Inflammatory macrophage treated with lipopolysaccharide for 4 hours (primary cell): ENCODE results near the gene AHRR.

ENCODE experiments used
- DNase-seq: peaks from one replicate; pipeline ENCODE4 v3.0.0-alpha.2; 2020

Gene AHRR

DNA sequence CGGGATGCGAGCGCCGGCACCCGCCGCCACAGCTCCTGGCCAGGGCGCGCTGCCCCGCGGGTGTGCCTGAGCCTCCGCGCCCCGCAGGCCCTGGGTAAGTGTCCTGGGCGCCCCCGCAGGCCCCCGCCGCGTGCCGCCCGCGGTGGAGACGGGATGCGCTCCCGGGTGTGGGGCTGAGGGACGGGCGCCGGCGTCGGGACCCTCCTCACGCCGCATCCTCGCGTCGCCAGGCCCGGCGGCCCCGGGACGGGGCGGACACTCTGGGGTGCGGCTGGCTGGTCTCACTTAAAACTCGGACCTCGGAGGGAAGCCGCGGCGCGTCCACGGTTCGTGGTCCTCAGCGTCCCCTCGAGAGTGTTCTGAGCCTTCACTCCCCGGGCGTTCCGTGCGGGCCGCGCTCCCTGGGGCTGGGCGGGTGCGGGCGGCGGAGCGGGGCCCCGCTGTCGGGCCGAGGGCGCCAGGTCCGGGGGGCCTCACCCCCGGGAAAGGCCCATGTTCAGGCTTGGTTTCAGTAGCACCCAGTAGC lies 275 bp downstream of the AHRR start:
- DNase-seq: no peak

DNA sequence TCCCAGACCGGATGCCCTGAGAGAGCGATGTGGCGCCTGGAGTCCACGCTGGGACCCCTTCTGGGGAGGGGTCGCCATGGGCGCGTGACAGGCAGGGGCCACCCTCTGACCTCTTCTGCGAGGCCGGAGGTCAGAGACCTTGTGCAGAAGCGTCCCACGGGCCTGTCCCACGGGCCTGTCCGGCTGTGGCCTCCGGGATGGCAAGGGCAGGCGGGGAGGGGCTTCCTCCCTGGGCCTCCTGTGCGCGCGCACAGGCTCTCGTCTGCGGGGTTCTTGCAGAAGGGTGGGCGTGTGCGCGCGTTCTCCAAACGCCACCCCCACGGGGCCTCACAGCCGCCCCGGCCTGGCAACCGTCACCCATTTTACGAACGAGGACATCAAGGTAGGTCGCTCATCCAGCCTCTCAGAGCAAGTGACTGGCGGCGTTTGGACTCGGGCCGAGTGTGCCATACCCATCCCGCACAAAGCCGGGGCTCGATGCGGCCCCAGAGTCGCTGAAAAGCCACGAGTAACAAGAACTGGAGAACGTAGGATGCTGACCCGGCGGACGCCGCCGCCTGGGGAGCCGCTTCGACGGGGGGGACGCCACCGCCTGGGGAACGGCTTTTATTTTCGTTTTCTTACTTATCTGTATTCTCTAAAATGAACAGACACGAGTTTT lies 897 bp downstream of the AHRR start:
- no peak for DNase-seq

DNA sequence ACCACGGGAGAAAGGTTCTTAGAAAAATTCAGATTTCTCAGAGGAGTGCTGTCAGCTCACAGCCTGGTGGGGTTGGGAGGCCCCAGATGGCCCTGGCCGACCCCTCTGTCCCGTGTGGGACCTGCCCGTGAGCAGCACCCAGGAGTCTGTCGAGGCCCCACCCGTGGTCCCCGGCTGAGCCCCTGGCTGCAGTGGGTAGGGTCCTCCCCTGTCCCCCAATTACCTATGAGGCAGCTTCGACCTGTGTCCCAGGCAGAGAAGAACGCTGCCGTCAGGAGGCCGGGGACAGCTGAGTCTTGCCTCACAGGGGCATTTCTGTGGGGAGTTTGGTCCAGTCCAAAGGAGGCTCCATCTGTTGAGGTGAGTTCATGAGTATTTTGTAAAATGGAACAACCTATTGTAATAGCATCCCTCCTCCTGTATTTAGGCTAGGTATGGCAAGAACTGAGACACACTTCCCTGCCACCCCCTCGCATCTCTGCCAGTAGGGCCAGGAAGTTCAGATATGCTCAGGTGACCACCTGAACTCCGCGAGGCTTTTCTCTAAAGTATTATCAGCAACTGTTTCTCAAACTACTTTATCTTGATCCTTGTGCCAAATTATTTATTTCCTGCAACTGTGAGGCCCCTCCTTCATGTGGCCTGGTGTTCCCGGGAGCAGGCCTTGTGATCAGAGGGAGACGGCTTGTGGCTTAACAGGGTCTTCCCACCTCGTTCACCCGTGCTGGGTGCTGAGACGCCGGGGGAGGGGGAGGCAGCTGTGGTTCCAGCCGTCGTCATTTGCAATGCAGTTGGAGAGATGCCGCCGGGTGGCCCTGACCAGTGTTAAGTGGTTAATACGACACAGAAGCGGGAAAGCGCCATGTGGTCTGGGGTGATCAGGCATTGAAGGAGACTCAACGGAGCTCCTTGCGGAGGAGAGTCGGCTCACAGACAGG lies 1.7 kb downstream of the AHRR start:
- DNase-seq: no peak

DNA sequence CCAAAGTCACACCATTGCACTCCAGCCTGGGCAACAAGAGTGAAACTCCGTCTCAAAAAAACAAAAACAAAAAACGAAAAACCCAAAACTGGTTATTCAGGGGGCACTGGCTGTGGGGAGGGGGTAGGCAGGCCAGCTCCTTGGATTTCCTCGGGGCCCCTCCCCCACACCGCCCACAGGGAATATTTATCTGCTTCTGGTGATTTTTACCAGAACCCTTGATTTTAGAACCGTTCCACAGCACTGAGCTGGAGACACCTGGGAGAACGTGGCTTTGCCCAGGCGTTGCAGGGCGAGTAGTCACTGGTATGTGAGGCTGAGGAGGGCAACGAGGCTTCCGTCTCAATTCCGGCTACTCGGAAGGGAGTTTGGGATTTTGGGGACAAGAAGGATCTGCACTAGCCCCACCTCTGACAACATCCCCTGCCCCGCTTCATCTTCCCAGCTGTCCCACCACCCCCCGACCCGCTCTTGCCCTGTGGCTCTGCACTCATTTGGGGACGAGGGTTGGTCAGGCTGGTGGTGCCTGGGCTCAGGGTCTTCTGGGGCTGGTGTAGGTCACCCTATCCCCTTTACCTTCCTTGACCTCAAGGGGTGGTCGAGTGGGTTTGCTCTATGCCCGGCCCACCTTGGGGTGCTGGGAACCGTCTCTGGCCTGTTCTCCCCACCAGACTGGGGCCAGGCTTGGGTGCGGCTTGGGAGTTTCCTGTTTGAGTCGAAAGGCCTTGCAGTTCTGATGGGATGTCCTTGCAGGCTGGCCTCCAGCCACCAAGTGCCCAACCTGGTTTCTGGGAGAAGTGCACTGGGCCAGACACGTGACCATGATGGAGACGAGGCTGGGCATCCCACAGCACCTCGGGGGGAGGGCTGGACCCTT lies 3.5 kb downstream of the AHRR start:
- DNase-seq: no peak

DNA sequence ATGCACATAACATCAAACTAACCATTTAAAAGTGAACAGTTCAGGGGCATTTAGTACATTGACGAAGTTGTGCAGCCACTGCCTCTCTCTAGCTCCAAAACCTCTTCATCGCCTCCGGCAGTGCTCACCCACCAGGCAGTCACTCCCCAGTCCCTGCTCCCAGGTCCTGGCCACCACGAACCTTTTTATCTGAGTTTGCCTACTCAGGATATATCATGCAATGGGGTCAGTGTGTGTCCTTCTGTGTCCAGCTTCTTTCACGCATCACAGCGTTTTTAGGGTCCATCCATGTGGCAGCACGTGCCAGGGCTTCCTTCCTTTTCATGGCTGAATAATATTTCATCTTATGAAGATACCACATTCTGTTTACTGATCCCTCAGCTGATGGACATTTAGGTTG lies 4.6 kb downstream of the AHRR start:
- no peak for DNase-seq

DNA sequence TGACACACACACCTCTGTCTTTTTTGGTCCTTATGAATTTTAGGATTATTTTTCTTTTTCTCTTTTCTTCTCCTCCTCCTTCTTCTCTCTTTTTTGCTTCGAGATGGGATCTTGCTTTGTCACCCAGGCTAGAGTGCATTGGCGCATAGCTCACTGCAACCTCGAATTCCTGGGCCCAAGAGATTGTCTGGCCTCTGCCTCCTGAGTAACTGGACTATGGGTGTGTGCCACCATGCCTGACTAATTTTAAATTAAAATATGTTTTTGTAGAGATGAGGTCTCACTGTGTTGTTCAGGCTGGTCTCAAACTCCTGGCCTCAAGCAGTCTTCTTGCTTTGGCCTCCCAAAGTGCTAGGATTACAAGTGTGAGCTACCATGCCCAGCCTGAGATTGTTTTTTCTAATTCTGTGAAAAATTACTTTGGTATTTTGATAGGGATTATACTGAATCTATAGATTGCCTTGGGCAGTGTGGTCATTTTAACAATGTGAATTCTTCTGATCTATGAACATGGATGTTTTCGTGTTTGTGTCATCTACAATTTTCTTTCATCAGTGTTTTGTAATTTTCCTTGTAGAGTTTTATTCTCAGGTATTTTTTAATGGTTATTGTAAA lies 7.7 kb downstream of the AHRR start:
- DNase-seq: no peak

DNA sequence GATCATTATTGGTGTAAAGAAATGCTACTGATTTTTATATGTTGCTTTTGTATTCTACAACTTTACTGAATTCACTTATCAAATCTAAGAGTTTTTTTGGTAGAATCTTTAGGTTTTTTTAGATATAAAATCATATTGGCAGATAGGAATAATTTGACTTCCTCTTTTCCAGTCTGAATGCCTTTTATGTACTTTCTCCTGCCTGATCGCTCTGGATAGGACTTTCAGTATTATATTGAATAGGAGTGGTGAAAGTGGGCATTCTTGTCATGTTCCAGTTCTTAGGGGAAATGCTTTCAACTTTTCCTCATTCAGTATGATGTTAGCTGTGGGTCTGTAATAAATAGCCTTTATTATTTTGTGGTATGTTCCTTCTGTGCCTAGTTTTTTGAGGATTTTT lies 8.3 kb downstream of the AHRR start:
- no peak for DNase-seq

DNA sequence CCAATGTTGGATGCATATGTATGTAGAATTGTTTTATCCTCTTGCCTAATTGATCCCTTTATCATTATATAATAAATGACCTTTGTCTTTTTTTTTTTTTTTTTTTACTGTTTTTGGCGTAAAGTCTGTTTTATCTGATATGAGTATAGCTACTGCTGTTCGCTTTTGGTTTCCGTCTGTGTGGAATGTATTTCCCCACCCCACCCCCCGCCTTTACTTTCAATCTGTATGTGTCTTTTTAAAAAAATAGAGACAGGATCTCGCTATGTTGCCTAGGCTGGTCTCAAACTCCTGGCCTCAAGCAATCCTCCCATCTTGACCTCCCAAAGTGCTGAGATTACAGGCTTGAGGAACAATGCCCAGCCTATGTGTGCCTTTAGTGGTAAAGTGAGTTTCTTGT lies 11.3 kb downstream of the AHRR start:
- DNase-seq: peak; percentile 33

DNA sequence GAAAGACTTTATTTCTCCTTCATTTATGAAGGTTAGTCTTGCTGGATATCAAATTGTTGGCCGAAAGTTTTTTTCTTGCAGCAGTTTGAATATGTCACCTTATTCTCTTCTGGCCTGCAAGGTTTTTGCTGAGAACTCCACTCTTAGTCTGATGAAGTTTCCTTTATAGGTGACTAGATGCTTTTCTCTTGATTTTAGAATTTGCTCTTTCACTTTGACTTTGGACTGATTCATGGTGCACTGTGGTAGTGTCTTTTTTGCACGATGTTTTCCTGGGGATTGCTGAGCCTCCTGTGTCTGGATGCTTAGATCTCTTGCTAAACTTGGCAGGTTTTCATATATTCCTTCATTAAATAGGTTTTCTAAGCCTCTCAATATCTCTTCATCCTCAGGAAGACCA lies 12.4 kb downstream of the AHRR start:
- no peak for DNase-seq

DNA sequence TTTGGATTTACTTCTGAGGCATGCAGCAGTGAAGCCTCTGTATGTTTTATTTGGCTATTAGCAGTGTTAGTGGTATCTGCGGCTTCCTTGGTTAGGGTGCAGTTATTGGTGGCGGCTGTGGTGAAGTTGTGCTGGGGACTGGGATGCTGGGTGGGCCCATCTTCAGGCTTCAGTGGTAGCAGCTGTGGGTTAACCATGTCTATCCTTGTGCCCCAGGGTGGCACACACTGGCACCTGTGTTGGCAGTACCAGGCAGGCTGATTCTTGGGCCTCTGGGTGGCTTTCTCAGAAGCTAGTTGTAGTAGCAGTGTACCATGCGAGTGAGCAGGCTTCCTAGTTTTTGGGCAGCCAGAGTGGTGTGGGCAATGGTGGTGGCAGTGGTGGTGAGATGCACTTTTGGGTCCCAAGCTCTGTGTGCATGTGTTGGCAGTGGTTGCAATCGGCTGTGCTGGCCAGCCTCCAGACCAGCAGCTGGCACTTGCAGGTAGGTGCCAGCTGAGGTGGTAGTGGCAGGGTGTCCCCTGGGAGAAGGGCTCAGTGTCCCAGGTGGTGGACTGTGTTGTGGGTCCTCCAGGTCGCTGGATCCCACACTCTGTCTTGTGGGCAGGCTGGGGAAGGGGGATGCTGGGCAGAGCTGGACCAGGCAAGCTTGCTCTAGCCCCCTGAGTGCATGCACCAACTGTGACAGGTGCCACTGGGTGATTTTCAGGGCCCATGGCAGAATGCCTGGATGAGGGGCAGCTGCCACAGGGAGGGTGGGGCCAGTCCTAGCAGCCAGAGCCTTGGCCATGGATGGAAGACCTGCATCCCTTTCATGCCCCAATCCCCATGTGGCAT lies 13.6 kb downstream of the AHRR start:
- no peak for DNase-seq

DNA sequence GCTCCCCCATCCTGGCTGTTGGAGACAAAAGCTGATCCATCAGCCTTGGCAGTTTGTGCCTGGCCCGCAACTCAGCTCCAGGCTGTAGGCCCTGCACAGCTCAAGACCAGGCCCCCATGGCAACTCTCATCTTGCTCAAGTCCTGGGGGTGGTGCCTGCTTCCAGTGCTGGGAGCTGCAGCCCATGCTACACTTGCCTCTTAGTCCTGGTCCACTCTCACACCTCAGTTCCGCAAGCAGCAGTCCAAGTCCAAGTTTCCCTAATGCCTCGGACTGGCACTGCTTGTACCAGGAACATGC lies 14.2 kb downstream of the AHRR start:
- DNase-seq: no peak

DNA sequence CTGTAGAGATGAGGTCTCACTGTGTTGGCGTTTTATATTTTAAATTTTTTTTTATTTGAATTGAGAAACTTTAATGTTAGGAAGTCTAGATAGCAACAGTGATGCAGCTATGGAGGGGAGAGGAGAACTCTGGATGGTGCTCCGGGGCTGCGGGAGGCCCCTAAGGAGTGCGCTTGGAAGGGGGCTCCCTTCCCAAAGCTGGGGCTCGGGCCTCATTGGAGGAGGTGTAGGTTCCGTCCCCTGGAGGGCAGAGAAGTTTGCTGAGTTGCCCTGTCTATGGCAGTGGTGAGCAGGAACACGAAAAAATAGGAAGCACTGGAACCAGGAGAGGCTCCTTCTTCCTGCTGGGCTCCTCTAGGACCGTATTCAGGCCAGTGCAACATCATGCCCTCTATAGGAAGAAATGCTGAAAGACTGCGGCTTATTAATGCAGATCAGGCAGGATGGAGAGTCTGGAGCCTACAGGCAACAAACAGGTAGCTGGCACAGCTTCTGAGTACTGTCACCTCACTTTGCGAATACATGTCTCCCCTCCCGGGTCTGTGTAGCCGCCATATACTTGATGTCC lies 16.1 kb downstream of the AHRR start:
- DNase-seq: no peak

DNA sequence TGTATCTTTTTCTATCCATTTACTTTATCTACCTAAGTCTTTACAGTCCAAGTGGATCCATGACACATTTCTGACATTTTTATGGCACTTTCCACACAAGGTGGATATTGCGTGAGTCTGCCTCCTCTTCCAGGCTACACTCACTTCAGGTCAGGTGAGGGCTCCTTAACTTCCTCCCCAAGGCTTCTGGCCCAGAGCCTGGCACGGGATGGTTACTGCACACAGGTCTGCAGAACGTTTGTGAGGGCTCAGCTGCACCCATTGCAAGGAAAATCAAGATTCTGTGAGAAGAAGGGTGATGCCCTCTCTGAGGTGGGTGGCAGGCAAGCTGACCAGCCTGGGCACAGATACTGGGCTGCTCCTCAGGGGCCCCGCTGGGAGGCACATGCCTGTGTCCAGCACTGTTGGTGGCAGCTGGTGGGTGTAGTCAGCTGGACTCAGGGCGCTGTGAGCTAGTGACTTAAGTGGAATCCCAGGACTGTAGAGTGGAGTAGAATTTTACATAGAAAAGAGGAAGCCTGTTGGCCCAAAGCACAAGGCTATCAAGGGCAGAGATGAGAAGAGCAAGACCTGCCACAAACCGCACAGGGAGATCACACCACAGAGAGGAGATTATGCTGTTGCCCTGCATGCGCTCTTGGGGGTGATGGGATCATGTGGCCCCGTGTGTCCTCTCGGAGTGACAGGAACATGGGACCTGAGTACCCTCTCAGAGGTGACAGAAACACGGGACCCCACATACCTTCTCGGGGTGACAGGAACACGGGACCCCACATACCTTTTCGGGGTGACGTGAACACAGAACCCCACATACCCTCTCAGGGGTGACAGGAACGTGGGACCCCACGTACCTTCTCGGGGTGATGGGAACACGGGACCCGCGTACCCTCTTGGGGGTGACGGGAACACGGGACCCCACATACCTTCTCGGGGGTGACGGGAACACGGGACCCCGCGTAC lies 21.3 kb downstream of the AHRR start:
- peak; percentile 29 for DNase-seq

DNA sequence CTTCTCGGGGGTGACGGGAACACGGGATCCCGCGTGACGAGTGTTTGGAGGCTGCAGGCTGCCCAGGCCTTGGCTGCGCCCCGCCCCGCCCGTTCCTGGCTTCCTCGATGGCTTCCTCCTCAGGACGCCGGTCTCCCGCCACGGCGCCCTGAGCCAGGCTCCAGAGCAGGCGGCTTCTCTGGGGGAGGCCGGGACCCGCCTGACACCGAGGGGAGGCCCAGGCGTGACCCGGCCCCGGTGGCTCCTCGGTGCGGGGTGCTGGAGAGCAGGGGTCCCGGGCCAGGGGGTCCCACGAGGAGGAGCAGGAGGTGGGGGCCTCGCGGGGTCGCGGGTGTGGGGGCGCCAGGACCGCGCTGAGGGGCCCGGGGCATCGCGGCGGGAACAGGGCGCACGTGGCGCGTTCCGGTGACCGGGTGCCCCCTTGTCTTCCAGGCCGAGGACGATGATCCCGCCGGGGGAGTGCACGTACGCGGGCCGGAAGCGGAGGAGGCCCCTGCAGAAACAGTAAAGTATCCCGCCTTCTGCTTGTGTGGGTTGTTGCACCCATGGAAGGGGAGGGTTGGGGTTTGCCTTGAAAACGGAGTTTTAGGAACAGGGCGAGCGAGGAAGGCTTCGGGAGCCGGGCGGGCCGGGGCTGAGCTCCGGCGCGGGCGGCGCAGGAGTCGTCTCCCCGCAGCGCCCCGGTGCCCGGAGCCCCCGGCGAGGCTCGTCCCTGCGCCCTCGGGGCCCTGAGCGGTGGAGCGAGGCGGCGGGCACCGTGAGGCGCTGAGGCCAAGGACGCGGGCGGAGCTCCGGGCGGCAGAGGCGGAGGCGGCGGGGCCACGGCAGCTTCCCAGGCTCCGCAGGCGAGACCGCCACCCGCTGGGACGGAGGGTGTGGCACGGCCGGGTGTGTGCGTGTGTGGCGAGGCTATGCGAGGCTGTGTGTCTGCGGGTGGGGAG lies 22.2 kb downstream of the AHRR start:
- DNase-seq: peak; percentile 56

DNA sequence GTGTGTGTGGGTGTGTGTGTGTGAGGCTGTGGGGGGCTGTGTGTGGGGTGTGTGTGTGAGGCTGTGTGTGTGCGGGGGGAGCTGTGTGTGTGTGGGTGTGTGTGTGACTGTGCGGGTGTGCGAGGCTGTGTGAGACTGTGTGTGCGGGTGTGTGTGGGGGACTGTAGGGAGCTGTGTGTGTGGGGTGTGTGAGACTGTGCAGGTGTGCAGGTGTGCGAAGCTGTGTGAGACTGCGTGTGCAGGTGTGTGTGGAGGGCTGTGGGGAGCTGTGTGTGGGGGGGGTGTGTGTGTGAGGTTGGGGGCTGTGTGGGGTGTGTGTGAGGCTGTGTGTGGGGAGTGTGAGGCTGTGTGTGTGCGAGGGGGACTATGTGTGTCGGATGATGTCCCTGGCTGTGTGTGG lies 23.2 kb downstream of the AHRR start:
- DNase-seq: no peak

DNA sequence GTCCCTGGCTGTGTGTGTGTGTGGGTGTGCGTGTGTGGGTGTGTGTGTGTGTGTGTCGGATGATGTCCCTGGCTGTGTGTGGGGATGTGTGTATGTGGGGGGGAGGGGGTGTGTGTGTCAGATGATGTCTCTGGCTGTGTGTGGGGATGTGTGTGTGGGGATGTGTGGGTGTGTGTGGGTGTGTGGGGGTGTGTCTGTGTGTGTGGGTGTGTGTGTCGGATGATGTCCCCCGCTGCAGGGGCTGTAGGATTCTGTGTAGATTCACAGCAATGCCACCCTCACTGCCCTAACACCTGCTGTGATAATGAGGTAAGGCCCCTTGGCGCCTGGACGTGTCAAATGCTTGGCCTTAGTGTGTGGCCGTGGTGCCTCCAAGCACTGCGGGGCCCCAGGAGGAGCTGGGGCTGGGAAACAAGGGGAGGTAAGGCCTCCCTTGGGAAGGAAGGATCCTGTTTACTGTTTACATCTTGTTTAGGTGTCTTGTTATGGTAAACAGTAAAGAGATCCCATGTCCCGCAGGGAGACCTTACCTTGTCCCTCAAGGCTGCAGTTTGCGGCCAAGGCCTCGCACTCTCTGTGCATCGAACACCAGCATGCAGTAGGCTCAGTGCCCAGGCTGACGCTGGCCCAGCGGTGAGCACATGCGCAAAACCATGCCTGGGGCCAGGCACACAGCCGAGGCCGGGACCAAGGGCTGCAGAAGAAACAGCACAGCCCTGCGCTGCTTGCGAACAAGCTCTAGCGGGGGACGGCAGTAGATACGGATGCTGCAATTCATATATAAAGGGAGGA lies 24.1 kb downstream of the AHRR start:
- no peak for DNase-seq

DNA sequence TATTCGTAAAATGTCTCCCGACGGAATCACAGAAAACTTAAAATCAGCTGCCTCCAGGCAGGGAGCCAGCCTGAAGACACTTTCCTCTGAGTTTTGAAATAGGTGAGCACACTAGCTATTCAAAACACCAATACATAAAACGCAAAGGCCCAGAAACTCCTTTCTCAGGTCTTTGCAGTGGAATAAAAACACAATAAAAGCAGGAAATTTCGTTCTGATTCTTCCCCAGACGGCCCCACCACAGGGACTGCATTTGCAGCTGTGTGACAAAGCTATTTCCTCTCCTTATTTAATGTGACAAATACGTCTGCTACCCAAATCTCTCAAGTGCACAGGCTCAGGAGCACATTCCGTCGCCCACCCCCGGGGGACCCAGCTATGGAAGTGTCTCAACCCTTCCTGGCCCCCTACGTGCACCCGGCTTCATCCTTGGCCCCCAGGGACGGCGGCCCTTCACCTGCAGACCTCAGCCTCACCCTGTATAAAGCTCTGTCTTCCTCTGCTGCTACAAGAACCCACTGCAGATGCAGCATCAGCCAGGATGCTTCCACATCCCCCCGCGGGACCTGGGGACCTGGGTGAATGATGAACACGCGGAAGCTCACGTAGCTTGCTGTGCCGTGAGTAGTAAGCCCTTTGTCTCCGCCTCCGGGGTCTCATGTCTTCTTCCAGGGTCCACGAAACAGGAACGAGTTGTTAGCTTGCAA lies 24.9 kb downstream of the AHRR start:
- DNase-seq: no peak
